Measurements from ENCODE around the gene MYBPC3. TPM values are rescaled to one million over a fixed set of nuclear protein-coding genes. Genes with fewer than 3 reads are reported as not detected.

The MYBPC3 gene
- total RNA-seq, 1 donor from 2014 or later, result not detected

DNA sequence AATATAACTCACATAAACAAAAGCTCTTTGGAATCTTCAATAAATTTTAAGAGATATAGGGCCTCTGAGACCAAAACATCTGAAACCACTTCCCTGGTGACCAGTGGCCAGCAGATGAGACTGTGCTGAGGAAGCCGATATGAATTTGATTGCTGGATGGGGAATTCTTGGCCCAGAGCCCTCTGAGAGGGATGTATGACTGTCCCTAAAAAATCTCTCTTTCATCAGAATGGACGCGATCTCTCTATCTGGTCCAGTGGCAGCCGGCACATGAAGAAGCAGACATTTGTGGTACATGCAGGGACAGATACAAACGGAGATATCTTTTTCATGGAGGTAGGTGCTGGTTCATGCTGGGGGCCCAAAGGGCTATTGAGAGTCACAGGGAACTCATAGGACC, 37.5 kb downstream of the MYBPC3 start:
- no peak overlapping the region for H3K4me3 Mint-ChIP-seq (ENCODE audit: unreplicated experiment)
- no peaks in the 10 kb centered on the region for H3K4me1 Mint-ChIP-seq (ENCODE audit: low read depth)
- DNase-seq (ENCODE audit: low spot score), result no peak
- H3K36me3 Mint-ChIP-seq (ENCODE audit: low read depth), result peaks cover 20% of the 10 kb centered on the region
- no peaks in the 10 kb centered on the region for H3K9me3 Mint-ChIP-seq (ENCODE audit: low read depth)
- H3K27me3 Mint-ChIP-seq (ENCODE audit: low read depth), result no peaks in the 10 kb centered on the region
- no peak overlapping the region for H3K27ac Mint-ChIP-seq (ENCODE audit: unreplicated experiment)
- TF ChIP-seq, protein P1, sequence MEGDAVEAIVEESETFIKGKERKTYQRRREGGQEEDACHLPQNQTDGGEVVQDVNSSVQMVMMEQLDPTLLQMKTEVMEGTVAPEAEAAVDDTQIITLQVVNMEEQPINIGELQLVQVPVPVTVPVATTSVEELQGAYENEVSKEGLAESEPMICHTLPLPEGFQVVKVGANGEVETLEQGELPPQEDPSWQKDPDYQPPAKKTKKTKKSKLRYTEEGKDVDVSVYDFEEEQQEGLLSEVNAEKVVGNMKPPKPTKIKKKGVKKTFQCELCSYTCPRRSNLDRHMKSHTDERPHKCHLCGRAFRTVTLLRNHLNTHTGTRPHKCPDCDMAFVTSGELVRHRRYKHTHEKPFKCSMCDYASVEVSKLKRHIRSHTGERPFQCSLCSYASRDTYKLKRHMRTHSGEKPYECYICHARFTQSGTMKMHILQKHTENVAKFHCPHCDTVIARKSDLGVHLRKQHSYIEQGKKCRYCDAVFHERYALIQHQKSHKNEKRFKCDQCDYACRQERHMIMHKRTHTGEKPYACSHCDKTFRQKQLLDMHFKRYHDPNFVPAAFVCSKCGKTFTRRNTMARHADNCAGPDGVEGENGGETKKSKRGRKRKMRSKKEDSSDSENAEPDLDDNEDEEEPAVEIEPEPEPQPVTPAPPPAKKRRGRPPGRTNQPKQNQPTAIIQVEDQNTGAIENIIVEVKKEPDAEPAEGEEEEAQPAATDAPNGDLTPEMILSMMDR (IDR thresholded peaks at IDR 0.05), result no peak

DNA sequence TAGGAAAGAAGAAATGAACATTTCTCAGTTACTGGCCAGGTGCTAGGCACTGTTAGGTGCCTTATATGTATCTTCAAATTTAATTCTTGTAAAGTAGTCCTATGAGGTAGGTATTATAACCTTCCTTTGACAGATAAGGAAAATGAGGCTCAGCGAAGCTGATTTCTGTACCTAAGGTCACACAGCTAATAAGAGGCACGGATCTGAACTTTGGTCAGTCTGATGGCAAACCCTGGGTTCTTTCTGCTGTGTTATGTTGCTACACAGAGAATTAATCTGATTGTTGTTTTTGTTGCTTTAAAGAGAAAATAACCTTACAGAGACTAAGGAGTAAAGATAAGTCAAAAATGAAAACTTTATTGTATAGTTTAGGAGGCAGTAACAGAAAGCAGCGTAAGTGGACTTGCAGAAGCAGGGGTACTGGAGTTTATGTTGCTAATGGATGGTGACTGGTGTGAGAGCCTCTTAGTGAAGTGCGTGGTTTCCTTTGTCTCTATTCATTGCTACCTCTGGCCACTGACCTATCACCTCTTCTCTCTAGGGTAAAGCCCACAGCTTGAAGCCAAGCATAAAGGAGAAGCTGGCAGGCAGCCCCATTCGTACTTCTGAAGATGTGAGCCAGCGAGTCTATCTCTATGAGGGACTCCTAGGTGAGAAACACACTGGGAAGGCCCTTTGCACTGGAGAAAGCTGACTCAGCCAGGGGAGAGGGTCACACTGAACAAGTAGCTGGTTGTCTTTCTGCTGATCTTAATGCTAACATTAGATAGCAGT, 44.3 kb downstream of the MYBPC3 start:
- Mint-ChIP-seq H3K27me3 (ENCODE audit: low read depth) (no peaks in the 10 kb centered on the region), H3K27ac (ENCODE audit: unreplicated experiment) (no peak overlapping the region), H3K4me3 (ENCODE audit: unreplicated experiment) (no peak overlapping the region), H3K9me3 (ENCODE audit: low read depth) (peaks cover 3% of the 10 kb centered on the region), H3K36me3 (ENCODE audit: low read depth) (peaks cover 31% of the 10 kb centered on the region), H3K4me1 (ENCODE audit: low read depth) (peaks cover 17% of the 10 kb centered on the region)
- DNase-seq (ENCODE audit: low spot score), result no peak
- TF ChIP-seq, protein P1 (IDR thresholded peaks at IDR 0.05), result no peak

DNA sequence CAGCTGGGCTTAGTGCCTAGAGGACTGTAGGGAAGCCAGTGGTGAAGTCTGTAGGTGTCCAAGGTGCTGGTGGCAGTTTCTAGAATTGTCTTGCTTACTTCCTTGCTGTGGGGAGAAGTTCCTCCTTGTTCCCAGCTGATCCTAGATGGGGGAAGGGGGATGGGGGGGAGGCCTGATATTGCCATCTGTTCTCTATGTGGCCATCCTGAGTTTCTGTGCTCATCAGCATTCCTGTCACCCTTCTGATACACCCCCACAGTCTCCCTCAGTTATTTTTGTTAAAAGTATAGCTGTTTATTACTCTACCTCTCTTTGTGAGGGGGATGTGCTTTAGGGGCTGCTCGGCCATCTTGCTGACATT, 46.0 kb downstream of the MYBPC3 start:
- no peak for DNase-seq (ENCODE audit: low spot score)
- Mint-ChIP-seq H3K4me1 (ENCODE audit: low read depth) (peaks cover 17% of the 10 kb centered on the region), H3K27ac (ENCODE audit: unreplicated experiment) (no peak overlapping the region), H3K4me3 (ENCODE audit: unreplicated experiment) (no peak overlapping the region), H3K27me3 (ENCODE audit: low read depth) (no peaks in the 10 kb centered on the region), H3K36me3 (ENCODE audit: low read depth) (peaks cover 43% of the 10 kb centered on the region), H3K9me3 (ENCODE audit: low read depth) (peaks cover 15% of the 10 kb centered on the region)
- TF ChIP-seq, protein P1 (IDR thresholded peaks at IDR 0.05), result no peak

DNA sequence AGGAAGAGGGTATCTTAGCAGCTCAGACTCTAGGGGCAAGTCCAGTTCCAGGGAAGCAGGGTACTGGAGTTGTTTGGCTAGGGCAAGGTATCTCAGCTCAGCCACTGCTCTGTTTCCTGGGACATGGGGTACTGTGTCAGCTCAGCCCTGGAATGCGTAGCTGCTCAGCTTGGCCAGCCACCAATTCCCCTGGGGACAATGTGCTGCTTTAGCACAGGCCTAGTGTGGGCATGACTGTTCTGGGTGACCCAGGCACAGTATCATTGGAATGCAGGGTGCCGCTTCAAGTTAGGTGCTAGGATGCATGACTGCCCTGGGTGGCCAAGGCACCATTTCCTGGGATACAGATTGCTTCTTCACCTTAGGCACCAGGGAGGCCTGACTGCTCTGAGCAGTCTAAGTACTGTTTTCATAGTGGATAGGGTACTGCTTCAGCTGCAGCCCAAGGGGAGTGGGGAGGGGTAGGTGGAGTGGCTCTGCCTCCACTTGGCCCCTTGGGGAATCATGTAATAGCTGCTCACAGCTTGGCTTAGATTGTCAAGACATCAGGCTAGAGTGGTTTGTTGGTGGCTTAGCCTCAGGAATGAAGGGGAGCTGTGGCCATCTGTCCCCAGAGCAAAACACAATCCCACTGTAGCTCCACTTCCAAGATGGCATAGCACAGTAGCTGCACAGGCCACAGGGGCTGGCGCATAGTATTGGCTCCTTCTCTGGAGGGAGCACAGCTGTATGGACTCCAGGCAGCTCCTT, 46.6 kb downstream of the MYBPC3 start:
- peak overlapping the region; percentile 17 for H3K27ac Mint-ChIP-seq (ENCODE audit: unreplicated experiment)
- no peak for DNase-seq (ENCODE audit: low spot score)
- TF ChIP-seq, protein P1 (IDR thresholded peaks at IDR 0.05), result no peak
- H3K36me3 Mint-ChIP-seq (ENCODE audit: low read depth), result peaks cover 40% of the 10 kb centered on the region
- H3K4me3 Mint-ChIP-seq (ENCODE audit: unreplicated experiment), result no peak overlapping the region
- no peaks in the 10 kb centered on the region for H3K27me3 Mint-ChIP-seq (ENCODE audit: low read depth)
- peaks cover 17% of the 10 kb centered on the region for H3K4me1 Mint-ChIP-seq (ENCODE audit: low read depth)
- H3K9me3 Mint-ChIP-seq (ENCODE audit: low read depth), result peaks cover 15% of the 10 kb centered on the region

DNA sequence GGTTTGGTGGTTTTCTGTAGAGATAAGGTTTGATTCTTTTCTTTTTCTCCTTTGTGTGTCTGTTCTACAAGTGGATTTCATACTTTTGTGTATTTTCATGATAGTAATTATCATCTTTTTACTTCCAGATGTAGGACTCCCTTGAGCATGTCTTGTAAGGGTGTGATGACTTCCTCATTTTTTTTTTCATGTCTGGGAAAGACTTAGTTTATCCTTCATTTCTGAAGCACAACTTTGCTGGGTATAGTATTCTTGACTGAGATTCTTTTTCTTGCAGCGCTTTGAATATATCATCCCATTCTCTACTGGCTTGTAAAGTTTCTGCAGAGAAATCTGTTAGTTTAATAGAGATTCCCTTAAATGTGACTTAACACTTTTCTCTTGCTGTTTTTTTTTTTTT, 49.6 kb downstream of the MYBPC3 start:
- DNase-seq (ENCODE audit: low spot score), result no peak
- Mint-ChIP-seq H3K4me3 (ENCODE audit: unreplicated experiment) (no peak overlapping the region), H3K9me3 (ENCODE audit: low read depth) (peaks cover 32% of the 10 kb centered on the region), H3K4me1 (ENCODE audit: low read depth) (peaks cover 17% of the 10 kb centered on the region), H3K27me3 (ENCODE audit: low read depth) (no peaks in the 10 kb centered on the region), H3K36me3 (ENCODE audit: low read depth) (peaks cover 52% of the 10 kb centered on the region), H3K27ac (ENCODE audit: unreplicated experiment) (no peak overlapping the region)
- TF ChIP-seq, protein P1 (IDR thresholded peaks at IDR 0.05), result no peak

Data from chondrocyte (in vitro differentiated cells).